NB4 (cell line): ENCODE data around the gene PMPCA.
A peak's percentile ranks its signal among the peaks of the same experiment; 100 is the strongest.

Experiments used
- DNase-seq: peaks from one replicate; pipeline ENCODE4 v3.0.0; 2010; ENCODE audit warnings: low read depth
- H3K4me3 ChIP-seq: one replicate; pipeline ENCODE4 v1.5.1; 2011; ENCODE audit warnings: mild to moderate bottlenecking, low read depth, low read length, moderate library complexity
- MAX ChIP-seq: IDR thresholded peaks from 2 replicates; pipeline ENCODE4 v1.6.1; 2011; ENCODE audit warnings: low read depth, low read length
- MYC ChIP-seq: IDR thresholded peaks from 2 replicates; pipeline ENCODE4 v1.6.1; 2011; ENCODE audit warnings: low read depth, low read length
- POLR2A ChIP-seq: IDR thresholded peaks from 2 replicates; pipeline ENCODE4 v1.6.1; 2011; ENCODE audit warnings: mild to moderate bottlenecking; ENCODE audit not compliant: insufficient read length; ENCODE audit errors: extremely low read depth
- TF ChIP-seq, protein P1 (sequence below): IDR thresholded peaks from one replicate; pipeline ENCODE4 v1.5.1; 2012; ENCODE audit warnings: low read depth, low read length

Gene PMPCA

GRCh38 chr9:136433849-136434579 lies 23.6 kb downstream of the PMPCA start:
- no peak for DNase-seq
- TF ChIP-seq MAX, result no peak
- no peak for TF ChIP-seq POLR2A
- TF ChIP-seq, protein P1, sequence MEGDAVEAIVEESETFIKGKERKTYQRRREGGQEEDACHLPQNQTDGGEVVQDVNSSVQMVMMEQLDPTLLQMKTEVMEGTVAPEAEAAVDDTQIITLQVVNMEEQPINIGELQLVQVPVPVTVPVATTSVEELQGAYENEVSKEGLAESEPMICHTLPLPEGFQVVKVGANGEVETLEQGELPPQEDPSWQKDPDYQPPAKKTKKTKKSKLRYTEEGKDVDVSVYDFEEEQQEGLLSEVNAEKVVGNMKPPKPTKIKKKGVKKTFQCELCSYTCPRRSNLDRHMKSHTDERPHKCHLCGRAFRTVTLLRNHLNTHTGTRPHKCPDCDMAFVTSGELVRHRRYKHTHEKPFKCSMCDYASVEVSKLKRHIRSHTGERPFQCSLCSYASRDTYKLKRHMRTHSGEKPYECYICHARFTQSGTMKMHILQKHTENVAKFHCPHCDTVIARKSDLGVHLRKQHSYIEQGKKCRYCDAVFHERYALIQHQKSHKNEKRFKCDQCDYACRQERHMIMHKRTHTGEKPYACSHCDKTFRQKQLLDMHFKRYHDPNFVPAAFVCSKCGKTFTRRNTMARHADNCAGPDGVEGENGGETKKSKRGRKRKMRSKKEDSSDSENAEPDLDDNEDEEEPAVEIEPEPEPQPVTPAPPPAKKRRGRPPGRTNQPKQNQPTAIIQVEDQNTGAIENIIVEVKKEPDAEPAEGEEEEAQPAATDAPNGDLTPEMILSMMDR, result no peak
- no peak for TF ChIP-seq MYC
- H3K4me3 ChIP-seq, result no peak overlapping the region

- DNase-seq, result no peak
- H3K4me3 ChIP-seq, result no peak overlapping the region
- no peak for TF ChIP-seq MAX
- no peak for TF ChIP-seq POLR2A
Measured at GRCh38 chr9:136434580-136435169, 24.2 kb downstream of the PMPCA start.

- DNase-seq, result no peak
- H3K4me3 ChIP-seq, result no peak overlapping the region
- TF ChIP-seq POLR2A (no peak), MAX (no peak), MYC (no peak)
- TF ChIP-seq, protein P1, result no peak
Measured at GRCh38 chr9:136436055-136436634, 25.7 kb downstream of the PMPCA start.

- peak overlapping the region; percentile 25 for H3K4me3 ChIP-seq
- no peak for DNase-seq
- TF ChIP-seq MAX (no peak), POLR2A (no peak), MYC (no peak)
- TF ChIP-seq, protein P1, result no peak
Measured at GRCh38 chr9:136437430-136437829, 27.0 kb downstream of the PMPCA start.

- TF ChIP-seq MYC, result no peak
- TF ChIP-seq POLR2A, result no peak
- TF ChIP-seq, protein P1, result no peak
- no peak for TF ChIP-seq MAX
- DNase-seq, result no peak
- peak overlapping the region; percentile 56 for H3K4me3 ChIP-seq
Measured at GRCh38 chr9:136437839-136438547, 27.5 kb downstream of the PMPCA start.
